Vagina (tissue), 2 donors: Measurements from ENCODE around the gene BICD2. TPM values are rescaled to one million over a fixed set of nuclear protein-coding genes. Genes with fewer than 3 reads are reported as not detected.

Source experiments
- DNase-seq, 2 donors: peaks; one replicate each; pipeline ENCODE4 v3.0.0-alpha.2; 2017; ENCODE audit errors: extremely low spot score in 2 of 2
- H3K27ac ChIP-seq: fragments of 200-600 bp; sonication (generic); one replicate; pipeline ENCODE4 v1.5.1; 2019
- H3K27me3 ChIP-seq: fragments of 200-600 bp; sonication (generic); one replicate; pipeline ENCODE4 v1.5.1; 2019
- H3K36me3 ChIP-seq, 2 donors: fragments of 200-600 bp; sonication (generic); one replicate each; pipeline ENCODE4 v1.5.1; 2017 to 2019
- H3K4me1 ChIP-seq: fragments of 200-600 bp; sonication (generic); one replicate; pipeline ENCODE4 v1.5.1; 2019
- H3K4me3 ChIP-seq, 2 donors: fragments of 200-600 bp; sonication (generic); 1 replicate in 1 of 2; 2 replicates in 1 of 2; pipeline ENCODE4 v1.5.1; 2016 to 2019
- H3K9me3 ChIP-seq: fragments of 200-600 bp; sonication (generic); one replicate; pipeline ENCODE4 v1.5.1; 2019
- POLR2A ChIP-seq, 2 donors: fragments of 450-650 bp; IDR thresholded peaks; one replicate each; pipeline ENCODE4 v1.6.1; 2017; ENCODE audit warnings: antibody characterized with exemption in 2 of 2, mild to moderate bottlenecking in 2 of 2, moderate library complexity in 2 of 2
- POLR2AphosphoS5 ChIP-seq, 2 donors: sonication (generic); formaldehyde crosslinking; IDR thresholded peaks; one replicate each; pipeline ENCODE4 v1.9.0; 2017; ENCODE audit warnings: antibody characterized with exemption in 2 of 2, mild to moderate bottlenecking in 2 of 2, low read depth in 1 of 2; ENCODE audit not compliant: insufficient read depth in 1 of 2
- intact Hi-C: fragments of 100-400 bp; cut with DNase I; formaldehyde crosslinking; loops from one replicate; pipeline ENCODE4 v1.15.1; 2023
- total RNA-seq: library from RNA; depleted of rRNA; stranded (reverse); fragments of >200 nt; gene quantifications from one replicate; pipeline ENCODE4 v1.2.3, GENCODE V29; 2016
- TF ChIP-seq, protein P1 (sequence below), 3 experiments: fragments of 450-650 bp in 2 of 3; fragments of 200-600 bp in 1 of 3; sonication (generic) in 1 of 3; IDR thresholded peaks; one replicate each; pipeline ENCODE4 v1.5.1; 2017 to 2019; ENCODE audit warnings: antibody characterized with exemption in 3 of 3, mild to moderate bottlenecking in 2 of 3, moderate library complexity in 2 of 3

BICD2 gene
- total RNA-seq, 1 donor from 2014 or later: 82.7 TPM

- peaks cover 54% of the 10 kb centered on the region for H3K4me1 ChIP-seq
- H3K27ac ChIP-seq: no peak overlapping the region
- H3K27me3 ChIP-seq: no peaks in the 10 kb centered on the region
- peak in 1 of 2 donors; percentile 52 for DNase-seq
- no peaks in the 10 kb centered on the region for H3K9me3 ChIP-seq
- H3K4me3 ChIP-seq: no peak overlapping the region
- TF ChIP-seq POLR2AphosphoS5 (IDR thresholded peaks at IDR 0.05; ENCODE audit: insufficient read depth in 1 of 2, low read depth in 1 of 2) (no peak), POLR2A (IDR thresholded peaks at IDR 0.05) (no peak)
- TF ChIP-seq, protein P1, sequence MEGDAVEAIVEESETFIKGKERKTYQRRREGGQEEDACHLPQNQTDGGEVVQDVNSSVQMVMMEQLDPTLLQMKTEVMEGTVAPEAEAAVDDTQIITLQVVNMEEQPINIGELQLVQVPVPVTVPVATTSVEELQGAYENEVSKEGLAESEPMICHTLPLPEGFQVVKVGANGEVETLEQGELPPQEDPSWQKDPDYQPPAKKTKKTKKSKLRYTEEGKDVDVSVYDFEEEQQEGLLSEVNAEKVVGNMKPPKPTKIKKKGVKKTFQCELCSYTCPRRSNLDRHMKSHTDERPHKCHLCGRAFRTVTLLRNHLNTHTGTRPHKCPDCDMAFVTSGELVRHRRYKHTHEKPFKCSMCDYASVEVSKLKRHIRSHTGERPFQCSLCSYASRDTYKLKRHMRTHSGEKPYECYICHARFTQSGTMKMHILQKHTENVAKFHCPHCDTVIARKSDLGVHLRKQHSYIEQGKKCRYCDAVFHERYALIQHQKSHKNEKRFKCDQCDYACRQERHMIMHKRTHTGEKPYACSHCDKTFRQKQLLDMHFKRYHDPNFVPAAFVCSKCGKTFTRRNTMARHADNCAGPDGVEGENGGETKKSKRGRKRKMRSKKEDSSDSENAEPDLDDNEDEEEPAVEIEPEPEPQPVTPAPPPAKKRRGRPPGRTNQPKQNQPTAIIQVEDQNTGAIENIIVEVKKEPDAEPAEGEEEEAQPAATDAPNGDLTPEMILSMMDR (IDR thresholded peaks at IDR 0.05): no peak
- intact Hi-C loops: no loop called here
- peaks cover 0 to 20% of the 10 kb centered on the region in 2 donors for H3K36me3 ChIP-seq
Measured at GRCh38 chr9:92727716-92728700, 36.6 kb downstream of the BICD2 start.

GRCh38 chr9:92726971-92727715 is 37.5 kb downstream of the BICD2 start:
- no peaks in the 10 kb centered on the region for H3K9me3 ChIP-seq
- no peaks in the 10 kb centered on the region for H3K27me3 ChIP-seq
- peaks cover 63% of the 10 kb centered on the region for H3K4me1 ChIP-seq
- peak in 1 of 2 donors; percentile 67 for DNase-seq
- TF ChIP-seq POLR2AphosphoS5 (IDR thresholded peaks at IDR 0.05; ENCODE audit: insufficient read depth in 1 of 2, low read depth in 1 of 2): no peak
- TF ChIP-seq, protein P1 (IDR thresholded peaks at IDR 0.05): no peak
- TF ChIP-seq POLR2A (IDR thresholded peaks at IDR 0.05): no peak
- H3K36me3 ChIP-seq: peaks cover 0 to 25% of the 10 kb centered on the region in 2 donors
- no peak overlapping the region for H3K4me3 ChIP-seq
- no peak overlapping the region for H3K27ac ChIP-seq
- intact Hi-C loops: no loop called here

DNA sequence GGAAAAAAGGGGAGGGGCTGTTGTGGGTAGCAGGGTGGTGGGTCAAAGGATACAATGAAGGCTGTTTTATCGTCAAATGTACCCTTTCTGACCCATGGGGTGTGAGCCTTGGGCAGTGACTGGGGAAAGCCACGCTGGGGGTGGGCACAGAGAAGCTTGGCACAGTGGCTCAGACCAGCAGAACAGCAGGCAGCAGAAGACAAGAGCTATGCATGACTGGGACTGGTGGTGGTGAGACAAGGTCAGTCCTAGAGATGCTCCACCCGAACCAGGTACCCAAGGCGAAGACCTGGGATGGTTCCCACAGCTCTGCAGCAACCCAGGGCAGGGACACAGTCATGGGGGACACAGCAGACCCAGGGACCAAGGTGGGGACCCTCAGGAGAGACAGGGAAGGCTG is 38.3 kb downstream of the BICD2 start:
- Histone ChIP-seq H3K9me3 (no peaks in the 10 kb centered on the region), H3K27me3 (no peaks in the 10 kb centered on the region), H3K4me1 (peaks cover 56% of the 10 kb centered on the region), H3K27ac (no peak overlapping the region), H3K36me3 (peaks cover 0 to 28% of the 10 kb centered on the region in 2 donors), H3K4me3 (no peak overlapping the region)
- peak in 1 of 2 donors; percentile 85 for DNase-seq
- intact Hi-C loops: no loop called here
- TF ChIP-seq, protein P1 (IDR thresholded peaks at IDR 0.05): no peak
- TF ChIP-seq POLR2AphosphoS5 (IDR thresholded peaks at IDR 0.05; ENCODE audit: insufficient read depth in 1 of 2, low read depth in 1 of 2): no peak
- no peak for TF ChIP-seq POLR2A (IDR thresholded peaks at IDR 0.05)

- TF ChIP-seq POLR2AphosphoS5 (IDR thresholded peaks at IDR 0.05; ENCODE audit: insufficient read depth in 1 of 2, low read depth in 1 of 2) (no peak), POLR2A (IDR thresholded peaks at IDR 0.05) (no peak)
- TF ChIP-seq, protein P1 (IDR thresholded peaks at IDR 0.05): no peak
- Histone ChIP-seq H3K9me3 (no peaks in the 10 kb centered on the region), H3K4me1 (peaks cover 56% of the 10 kb centered on the region), H3K27ac (peak overlapping the region; percentile 37), H3K36me3 (peaks cover 0 to 30% of the 10 kb centered on the region in 2 donors), H3K4me3 (no peak overlapping the region), H3K27me3 (no peaks in the 10 kb centered on the region)
- intact Hi-C loops: no loop called here
- no peak for DNase-seq
Measured at GRCh38 chr9:92725766-92726165, 38.9 kb downstream of the BICD2 start.
